ENCODE data around the gene ZNF33A.

DNA sequence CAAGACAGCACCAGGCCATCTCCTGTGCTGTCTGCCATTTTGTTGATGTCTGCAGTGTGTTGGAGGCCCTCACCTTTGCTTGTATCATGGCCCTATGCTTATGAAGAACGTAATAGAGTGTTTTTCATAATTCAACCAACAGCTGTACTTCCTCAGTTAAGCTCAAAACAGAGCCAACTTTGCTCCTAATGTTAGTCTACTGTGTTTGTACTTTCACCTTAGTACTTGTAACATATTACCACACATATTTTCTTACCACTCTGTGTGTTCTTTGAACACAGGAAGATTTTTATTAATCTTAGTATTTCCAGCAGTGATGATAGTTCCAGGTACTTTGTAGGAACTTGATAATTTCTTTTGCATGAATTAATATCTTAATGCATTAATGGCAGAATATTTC is 5.9 kb downstream of the ZNF33A start:
- TF ChIP-seq, protein P1, sequence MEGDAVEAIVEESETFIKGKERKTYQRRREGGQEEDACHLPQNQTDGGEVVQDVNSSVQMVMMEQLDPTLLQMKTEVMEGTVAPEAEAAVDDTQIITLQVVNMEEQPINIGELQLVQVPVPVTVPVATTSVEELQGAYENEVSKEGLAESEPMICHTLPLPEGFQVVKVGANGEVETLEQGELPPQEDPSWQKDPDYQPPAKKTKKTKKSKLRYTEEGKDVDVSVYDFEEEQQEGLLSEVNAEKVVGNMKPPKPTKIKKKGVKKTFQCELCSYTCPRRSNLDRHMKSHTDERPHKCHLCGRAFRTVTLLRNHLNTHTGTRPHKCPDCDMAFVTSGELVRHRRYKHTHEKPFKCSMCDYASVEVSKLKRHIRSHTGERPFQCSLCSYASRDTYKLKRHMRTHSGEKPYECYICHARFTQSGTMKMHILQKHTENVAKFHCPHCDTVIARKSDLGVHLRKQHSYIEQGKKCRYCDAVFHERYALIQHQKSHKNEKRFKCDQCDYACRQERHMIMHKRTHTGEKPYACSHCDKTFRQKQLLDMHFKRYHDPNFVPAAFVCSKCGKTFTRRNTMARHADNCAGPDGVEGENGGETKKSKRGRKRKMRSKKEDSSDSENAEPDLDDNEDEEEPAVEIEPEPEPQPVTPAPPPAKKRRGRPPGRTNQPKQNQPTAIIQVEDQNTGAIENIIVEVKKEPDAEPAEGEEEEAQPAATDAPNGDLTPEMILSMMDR (IDR thresholded peaks at IDR 0.05; ENCODE audit: low read depth, low read length, poor library complexity, severe bottlenecking), result no peak
- no peak for TF ChIP-seq EZH2phosphoT487 (IDR thresholded peaks at IDR 0.05; ENCODE audit: borderline replicate concordance, low read length)

Data from DOHH2 (cell line).